ENCODE results near the gene KCNJ12. TPM values are rescaled to one million over a fixed set of nuclear protein-coding genes. Genes with fewer than 3 reads are reported as not detected.

KCNJ12 gene
- total and polyA plus RNA-seq, 3 donors from 2014 or later, result 2.4 to 5.4 (median 2.8) TPM

- H3K9me3 ChIP-seq, result no peaks in the 10 kb centered on the region
- DNase-seq, result no peak
- TF ChIP-seq CTCF (IDR thresholded peaks at IDR 0.05) (no peak), POLR2A (IDR thresholded peaks at IDR 0.05) (no peak)
- no peaks in the 10 kb centered on the region for H3K36me3 ChIP-seq (ENCODE audit: low read depth, missing control alignments)
- intact Hi-C loops (cut with DNase I; ENCODE audit: low total_unique reads), result loop anchor here (10.0 kb wide), 1 partner anchor 74 kb away; no protein-coding TSS in a partner anchor
- H3K27ac ChIP-seq, result peak overlapping the region; percentile 41 to 60
- peaks cover 16% of the 10 kb centered on the region for H3K4me1 ChIP-seq
- H3K27me3 ChIP-seq, result no peaks in the 10 kb centered on the region
- 25% methylated on average over 6 of the region's 6 CpGs for WGBS, 2 donors
- H3K4me3 ChIP-seq, result no peak overlapping the region
Measured at GRCh38 chr17:21370430-21370829, 5.7 kb upstream of the KCNJ12 start.

- DNase-seq, result no peak
- 77 to 83% methylated on average over 12 to 17 of the region's 17 CpGs for WGBS, 2 donors
- Histone ChIP-seq H3K9me3 (no peaks in the 10 kb centered on the region), H3K4me1 (peaks cover 16% of the 10 kb centered on the region), H3K27ac (no peak overlapping the region), H3K36me3 (ENCODE audit: low read depth, missing control alignments) (no peaks in the 10 kb centered on the region), H3K27me3 (no peaks in the 10 kb centered on the region), H3K4me3 (no peak overlapping the region)
- TF ChIP-seq POLR2A (IDR thresholded peaks at IDR 0.05), result no peak
- TF ChIP-seq CTCF (IDR thresholded peaks at IDR 0.05), result no peak
- intact Hi-C loops (cut with DNase I; ENCODE audit: low total_unique reads), result loop anchor here (10.0 kb wide), 1 partner anchor 73 kb away; no protein-coding TSS in a partner anchor
Measured at GRCh38 chr17:21371511-21372081, 4.6 kb upstream of the KCNJ12 start.

GRCh38 chr17:21372256-21372954, 3.8 kb upstream of the KCNJ12 start:
- intact Hi-C loops (cut with DNase I; ENCODE audit: low total_unique reads), result loop anchor here (10.0 kb wide), 1 partner anchor 72 kb away; no protein-coding TSS in a partner anchor

GRCh38 chr17:21373036-21373435, 3.1 kb upstream of the KCNJ12 start:
- peaks cover 22% of the 10 kb centered on the region for H3K4me1 ChIP-seq
- H3K27ac ChIP-seq, result no peak overlapping the region
- DNase-seq, result no peak
- no peaks in the 10 kb centered on the region for H3K27me3 ChIP-seq
- no peak overlapping the region for H3K4me3 ChIP-seq
- TF ChIP-seq CTCF (IDR thresholded peaks at IDR 0.05) (no peak), POLR2A (IDR thresholded peaks at IDR 0.05) (no peak)
- no peaks in the 10 kb centered on the region for H3K36me3 ChIP-seq (ENCODE audit: low read depth, missing control alignments)
- H3K9me3 ChIP-seq, result no peaks in the 10 kb centered on the region
- intact Hi-C loops (cut with DNase I; ENCODE audit: low total_unique reads), result loop anchor here (10.0 kb wide), 1 partner anchor 72 kb away; no protein-coding TSS in a partner anchor
- WGBS, 2 donors, result 80 to 92% methylated on average over 10 to 12 of the region's 12 CpGs

More at GRCh38 chr17:21372256-21372954, 3.8 kb upstream of the KCNJ12 start:
- Histone ChIP-seq H3K4me1 (peaks cover 21% of the 10 kb centered on the region), H3K27me3 (no peaks in the 10 kb centered on the region), H3K9me3 (no peaks in the 10 kb centered on the region), H3K4me3 (no peak overlapping the region), H3K36me3 (ENCODE audit: low read depth, missing control alignments) (no peaks in the 10 kb centered on the region), H3K27ac (no peak overlapping the region)
- 86 to 94% methylated on average over 3 to 16 of the region's 16 CpGs for WGBS, 2 donors
- no peak for DNase-seq
- no peak for TF ChIP-seq CTCF (IDR thresholded peaks at IDR 0.05)
- TF ChIP-seq POLR2A (IDR thresholded peaks at IDR 0.05), result no peak
